GM04504 (cell line): Measurements from ENCODE around the gene NUBP2.

Experiments used
- DNase-seq: peaks from one replicate; pipeline ENCODE4 v3.0.0-alpha.2; 2012; ENCODE audit warnings: low read depth

Gene NUBP2

DNA sequence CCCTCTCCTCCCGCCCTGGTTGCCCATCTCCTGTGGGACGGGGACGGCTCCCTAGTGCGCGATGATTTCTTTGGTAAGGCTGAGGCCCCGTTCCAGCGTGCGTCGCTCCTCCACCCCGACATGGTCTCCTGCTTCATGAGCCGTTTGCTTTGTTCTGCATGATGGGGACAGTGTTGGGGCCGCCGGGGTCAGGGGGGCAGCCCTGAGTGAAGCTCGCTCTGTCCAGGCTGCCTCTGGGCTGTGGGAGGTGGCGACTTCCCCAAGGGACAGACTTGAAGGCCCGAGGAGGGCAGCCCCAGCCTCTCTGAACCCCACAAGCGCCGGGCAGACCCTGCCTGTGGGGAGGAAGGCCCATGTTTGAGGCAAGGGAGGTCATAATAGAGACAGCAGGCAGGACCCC lies 23.8 kb upstream of the NUBP2 start:
- DNase-seq: no peak

DNA sequence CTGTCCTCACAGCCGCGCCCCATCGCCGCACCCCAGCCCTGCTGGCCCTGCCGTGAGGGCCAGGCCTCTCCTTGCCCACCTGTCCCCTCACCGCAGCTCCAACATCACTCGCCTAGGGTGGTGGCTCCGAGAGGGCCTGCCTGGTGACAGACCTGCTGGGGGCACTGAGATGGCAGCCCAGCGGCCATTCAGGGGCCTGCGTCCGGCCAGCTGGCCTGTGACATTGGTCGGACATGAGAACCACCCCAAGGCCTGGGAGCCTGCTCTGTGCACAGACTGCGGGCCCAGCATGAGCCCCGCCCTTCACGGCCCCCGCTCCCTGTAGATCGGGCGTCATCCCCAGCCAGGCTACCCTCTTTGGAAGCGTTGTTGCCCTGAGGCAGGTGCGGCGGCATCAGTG lies 23.2 kb upstream of the NUBP2 start:
- no peak for DNase-seq

DNA sequence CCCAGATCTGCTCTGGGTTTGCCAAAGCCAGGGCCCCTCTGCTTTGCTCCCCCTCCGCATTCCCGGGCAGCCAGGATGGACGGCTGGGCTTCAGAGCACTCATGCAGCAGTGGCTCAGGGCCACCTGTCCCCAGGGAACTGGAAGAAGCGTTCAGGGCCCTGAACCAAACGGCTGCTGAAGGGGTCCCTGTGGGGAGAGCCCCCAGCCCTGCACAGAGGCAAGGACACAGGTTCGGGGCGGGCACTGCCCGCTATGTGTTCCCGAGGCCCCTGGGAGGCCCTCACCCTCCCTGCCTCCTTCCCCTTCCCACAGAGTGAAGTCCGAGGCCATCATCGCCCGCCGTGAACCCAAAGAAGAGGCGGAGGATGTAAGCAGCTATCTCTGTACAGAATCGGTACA lies 21.8 kb upstream of the NUBP2 start:
- DNase-seq: no peak

DNA sequence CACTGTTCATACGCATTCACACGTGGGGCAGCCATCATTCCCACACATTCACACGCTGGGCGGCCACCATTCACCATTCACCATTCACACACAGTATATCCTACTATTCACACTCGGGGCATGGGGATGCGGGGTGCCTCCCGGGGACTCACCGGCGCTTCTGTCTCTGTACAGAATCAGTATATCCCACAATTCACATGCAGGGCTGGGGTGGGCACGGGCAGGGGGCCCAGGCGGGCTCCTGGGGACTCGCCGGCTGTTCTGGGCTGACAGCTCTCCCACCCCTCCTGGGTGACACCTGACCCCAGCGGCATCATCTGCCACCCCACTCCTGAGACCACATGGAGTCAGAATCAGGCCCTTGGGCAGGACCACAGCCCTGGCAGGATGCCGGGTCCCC lies 21.0 kb upstream of the NUBP2 start:
- no peak for DNase-seq

DNA sequence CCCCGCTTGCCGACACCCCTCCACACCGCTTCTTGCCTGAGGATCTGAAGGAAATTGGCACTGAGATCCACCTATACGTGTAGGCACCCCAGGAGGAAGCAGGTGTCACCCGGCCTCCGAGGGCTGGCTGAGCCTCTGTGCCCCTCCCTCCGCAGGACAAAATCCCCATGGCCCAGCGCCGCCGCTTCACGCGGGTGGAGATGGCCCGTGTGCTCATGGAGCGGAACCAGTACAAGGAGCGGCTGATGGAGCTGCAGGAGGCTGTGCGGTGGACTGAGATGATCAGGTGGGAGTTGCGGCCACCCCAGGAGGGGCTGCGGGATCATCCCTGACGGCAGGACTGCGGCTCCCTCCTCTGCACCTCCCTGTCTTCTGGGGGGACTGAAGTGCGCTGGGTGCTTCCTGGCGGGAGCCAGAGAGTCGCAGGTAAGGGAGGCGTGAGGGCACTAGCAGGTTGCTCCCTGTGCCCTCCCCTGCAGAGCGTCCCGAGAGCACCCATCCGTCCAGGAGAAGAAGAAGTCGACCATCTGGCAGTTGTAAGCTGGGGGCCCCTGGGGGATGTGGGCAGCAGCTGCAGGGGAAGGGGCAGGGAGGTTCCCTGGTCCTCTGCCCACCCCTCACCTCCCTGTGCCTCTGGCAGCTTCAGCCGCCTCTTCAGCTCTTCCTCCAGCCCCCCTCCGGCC lies 20.4 kb upstream of the NUBP2 start:
- DNase-seq: no peak

DNA sequence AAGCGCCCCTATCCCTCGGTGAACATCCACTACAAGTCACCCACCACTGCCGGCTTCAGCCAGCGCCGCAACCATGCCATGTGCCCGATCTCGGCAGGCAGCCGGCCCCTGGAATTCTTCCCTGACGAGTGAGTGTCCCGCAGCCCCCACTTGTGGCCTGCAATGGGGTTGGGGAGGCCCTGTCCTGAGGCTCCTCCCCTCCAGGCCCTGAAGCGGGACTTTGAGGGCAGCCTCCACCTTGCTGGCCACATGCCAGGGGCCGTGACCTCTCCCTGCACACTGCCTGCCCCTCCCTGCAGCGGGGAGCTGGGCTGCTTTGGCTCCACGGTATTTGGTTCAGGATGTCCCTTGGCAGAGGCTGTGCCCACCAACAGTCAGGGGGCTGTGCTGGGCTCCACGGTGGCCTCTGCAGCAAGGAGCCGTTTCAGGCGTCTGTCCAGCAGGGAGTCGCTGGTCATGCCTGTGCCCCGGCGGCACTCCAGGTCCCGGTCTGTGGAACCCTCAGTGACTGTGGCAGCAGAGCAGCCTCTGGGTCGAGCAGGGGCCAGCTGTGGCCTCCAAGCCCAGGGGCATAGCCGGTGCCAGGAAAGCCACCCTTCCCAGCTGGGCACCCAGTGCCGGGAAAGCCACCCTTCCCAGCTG lies 19.8 kb upstream of the NUBP2 start:
- DNase-seq: no peak

DNA sequence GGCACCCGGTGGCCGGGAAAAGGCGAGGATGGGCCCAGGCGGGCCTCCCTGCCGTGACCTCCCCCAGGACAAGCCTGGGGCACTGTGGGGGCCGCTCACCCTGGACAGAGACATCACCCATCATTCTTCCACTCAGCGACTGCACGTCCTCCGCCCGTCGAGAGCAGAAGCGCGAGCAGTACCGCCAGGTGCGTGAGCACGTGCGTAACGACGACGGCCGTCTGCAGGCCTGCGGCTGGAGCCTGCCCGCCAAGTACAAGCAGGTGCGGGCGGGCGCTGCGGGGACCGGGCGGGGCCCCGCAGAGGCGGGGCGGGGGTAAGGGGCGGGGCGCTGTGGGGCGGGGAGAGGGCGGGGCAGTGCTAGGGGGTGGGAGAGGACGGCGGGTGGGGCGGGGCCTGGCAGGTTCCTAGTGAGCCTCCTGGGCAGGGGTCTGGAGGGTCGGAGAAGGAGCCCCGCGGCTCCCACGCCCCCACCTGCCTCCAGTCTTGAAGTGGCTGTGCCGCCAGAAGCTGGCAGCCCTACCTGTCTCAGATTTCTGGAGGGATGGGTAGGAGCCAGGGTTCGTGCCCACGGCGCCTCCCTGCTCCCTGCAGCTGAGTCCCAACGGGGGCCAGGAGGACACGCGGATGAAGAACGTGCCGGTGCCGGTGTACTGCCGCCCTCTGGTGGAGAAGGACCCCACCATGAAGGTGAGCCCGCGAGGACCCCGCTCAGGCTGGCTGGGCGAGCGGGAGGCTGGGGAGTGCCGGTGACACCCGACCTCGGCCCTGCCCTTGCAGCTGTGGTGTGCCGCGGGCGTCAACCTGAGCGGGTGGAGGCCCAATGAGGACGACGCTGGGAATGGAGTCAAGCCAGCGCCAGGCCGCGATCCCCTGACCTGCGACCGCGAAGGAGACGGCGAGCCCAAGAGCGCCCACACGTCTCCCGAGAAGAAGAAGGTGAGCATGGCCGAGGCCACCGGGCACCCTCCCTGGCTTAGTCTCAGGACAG lies 18.9 kb upstream of the NUBP2 start:
- DNase-seq: no peak

DNA sequence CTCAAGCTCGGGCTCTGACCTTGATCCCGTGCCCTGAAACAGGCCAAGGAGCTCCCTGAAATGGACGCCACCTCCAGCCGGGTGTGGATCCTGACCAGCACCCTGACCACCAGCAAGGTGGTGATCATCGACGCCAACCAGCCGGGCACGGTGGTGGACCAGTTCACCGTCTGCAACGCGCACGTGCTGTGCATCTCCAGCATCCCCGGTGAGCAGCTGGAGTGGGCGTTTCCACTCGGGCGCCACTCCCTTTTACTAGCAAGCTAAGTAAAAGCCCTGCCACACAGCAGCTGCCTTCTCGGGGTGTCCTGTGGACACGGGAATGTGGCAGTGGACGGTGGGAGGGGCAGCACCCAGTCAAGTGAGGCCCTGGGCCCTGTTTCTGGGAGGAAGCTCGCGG lies 17.8 kb upstream of the NUBP2 start:
- DNase-seq: no peak

DNA sequence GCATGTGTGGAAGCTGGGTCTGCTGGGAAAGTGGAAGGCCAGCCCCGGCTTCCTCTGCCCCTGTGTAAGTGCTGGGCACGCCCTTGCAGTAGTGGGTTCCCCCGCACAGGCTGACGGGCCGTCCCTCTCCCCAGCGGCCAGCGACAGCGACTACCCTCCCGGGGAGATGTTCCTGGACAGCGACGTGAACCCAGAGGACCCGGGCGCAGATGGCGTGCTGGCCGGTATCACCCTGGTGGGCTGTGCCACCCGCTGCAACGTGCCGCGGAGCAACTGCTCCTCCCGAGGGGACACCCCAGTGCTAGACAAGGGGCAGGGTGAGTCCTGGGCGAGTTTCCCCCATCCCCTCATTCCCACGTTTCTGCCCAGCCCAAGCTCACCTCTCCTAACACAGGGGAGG lies 16.9 kb upstream of the NUBP2 start:
- DNase-seq: no peak

DNA sequence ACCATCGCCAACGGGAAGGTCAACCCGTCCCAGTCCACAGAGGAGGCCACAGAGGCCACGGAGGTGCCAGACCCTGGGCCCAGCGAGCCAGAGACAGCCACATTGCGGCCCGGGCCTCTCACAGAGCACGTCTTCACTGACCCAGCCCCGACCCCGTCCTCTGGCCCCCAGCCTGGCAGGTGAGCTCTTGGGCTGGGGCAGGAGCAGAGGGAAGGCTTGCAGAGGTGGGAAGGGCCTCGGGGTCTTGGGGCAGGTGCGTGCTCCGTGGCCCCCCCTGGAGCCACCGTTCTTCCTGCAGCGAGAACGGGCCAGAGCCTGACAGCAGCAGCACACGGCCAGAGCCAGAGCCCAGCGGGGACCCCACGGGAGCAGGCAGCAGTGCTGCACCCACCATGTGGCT lies 16.5 kb upstream of the NUBP2 start:
- no peak for DNase-seq

DNA sequence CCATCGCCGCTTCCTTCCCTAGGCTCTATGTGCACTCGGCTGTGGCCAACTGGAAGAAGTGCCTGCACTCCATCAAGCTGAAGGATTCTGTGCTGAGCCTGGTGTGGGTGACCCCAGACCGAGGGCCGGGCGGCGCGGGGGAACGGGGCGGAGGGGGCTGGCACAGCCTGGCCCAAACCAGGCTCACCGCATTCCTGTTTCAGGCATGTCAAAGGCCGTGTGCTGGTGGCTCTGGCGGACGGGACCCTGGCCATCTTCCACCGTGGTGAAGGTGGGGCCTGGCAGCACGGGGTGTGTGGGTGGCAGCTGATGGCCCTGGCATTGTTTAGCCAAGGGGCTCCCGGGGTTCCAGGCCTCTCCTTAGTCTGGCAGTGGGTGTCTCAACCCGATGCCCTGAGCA lies 16.1 kb upstream of the NUBP2 start:
- no peak for DNase-seq

DNA sequence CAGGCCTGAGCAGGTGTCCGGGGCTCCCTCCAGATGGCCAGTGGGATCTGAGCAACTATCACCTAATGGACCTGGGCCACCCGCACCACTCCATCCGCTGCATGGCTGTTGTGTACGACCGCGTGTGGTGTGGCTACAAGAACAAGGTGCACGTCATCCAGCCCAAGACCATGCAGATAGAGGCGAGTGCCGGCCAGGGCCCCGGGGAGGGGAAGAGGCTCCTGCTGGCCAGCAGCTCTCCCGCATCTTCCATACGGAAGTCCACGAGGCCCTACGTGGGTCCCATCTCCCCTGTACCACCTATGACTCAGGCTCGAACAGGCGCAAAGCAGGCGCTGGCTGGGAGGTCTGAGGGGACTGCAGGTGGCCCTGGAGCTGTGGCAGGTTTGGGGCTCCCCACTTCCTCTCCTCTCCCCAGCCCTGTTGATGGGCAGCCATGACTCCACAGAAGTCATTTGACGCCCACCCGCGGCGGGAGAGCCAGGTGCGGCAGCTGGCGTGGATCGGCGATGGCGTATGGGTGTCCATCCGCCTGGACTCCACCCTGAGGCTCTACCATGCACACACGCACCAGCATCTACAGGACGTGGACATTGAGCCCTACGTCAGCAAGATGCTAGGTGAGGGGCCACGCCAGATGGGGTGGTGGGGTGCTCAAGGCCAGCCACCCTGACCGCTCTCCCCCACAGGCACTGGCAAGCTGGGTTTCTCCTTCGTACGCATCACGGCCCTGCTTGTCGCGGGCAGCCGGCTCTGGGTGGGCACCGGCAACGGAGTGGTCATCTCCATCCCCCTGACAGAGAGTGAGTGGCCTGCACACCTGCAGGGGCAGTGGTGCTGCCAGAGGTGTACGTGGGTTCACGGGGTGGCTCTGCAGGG lies 15.4 kb upstream of the NUBP2 start:
- DNase-seq: no peak

DNA sequence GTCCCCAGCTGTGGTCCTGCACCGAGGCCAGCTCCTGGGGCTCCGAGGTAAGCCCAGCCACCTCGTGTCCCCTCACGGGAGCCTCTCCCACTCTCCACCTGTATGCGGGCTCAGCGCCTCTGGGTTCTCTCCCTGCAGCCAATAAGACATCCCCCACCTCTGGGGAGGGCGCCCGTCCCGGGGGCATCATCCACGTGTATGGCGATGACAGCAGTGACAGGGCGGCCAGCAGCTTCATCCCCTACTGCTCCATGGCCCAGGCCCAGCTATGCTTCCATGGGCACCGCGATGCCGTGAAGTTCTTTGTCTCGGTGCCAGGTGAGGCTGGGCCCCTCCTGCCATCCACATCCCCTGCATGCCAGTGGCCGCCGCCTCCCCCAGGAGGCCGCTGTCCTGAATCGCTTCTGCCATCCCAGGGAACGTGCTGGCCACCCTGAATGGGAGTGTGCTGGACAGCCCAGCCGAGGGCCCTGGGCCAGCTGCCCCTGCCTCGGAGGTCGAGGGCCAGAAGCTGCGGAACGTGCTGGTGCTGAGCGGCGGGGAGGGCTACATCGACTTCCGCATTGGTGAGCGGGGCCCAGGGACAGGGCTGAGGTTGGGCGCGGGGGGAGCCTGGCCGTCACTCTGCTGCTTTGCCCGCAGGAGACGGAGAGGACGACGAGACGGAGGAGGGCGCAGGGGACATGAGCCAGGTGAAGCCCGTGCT lies 14.5 kb upstream of the NUBP2 start:
- no peak for DNase-seq

DNA sequence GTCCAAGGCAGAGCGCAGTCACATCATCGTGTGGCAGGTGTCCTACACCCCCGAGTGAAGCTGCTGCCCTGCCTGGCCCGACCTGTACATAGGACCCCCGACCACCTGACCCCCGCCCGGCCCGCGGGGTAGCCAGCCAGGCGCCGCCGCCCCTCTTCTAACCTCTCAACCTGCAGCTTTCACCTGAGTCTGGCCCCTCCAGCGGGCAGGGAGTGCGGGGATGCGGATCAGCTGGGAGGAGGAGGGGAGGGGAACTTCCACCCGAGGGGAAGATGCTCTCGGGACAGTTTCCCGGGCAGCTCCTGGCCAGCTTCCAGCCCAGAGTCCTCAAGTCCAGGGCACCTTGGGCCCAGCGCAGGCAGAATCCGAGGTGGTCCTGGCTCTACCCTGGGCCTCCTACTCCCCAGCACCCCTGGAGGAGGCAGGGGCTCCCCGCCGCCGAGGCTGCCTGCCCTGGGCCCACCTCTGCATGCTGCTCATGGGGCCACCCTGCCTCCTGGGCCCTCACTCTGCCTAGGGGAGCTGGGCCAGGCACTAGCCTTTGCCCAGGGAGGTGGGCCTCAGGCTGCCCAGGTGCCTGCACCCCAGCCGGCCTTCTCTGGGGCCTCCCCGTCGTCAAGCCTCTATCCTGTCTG lies 13.9 kb upstream of the NUBP2 start:
- DNase-seq: no peak

DNA sequence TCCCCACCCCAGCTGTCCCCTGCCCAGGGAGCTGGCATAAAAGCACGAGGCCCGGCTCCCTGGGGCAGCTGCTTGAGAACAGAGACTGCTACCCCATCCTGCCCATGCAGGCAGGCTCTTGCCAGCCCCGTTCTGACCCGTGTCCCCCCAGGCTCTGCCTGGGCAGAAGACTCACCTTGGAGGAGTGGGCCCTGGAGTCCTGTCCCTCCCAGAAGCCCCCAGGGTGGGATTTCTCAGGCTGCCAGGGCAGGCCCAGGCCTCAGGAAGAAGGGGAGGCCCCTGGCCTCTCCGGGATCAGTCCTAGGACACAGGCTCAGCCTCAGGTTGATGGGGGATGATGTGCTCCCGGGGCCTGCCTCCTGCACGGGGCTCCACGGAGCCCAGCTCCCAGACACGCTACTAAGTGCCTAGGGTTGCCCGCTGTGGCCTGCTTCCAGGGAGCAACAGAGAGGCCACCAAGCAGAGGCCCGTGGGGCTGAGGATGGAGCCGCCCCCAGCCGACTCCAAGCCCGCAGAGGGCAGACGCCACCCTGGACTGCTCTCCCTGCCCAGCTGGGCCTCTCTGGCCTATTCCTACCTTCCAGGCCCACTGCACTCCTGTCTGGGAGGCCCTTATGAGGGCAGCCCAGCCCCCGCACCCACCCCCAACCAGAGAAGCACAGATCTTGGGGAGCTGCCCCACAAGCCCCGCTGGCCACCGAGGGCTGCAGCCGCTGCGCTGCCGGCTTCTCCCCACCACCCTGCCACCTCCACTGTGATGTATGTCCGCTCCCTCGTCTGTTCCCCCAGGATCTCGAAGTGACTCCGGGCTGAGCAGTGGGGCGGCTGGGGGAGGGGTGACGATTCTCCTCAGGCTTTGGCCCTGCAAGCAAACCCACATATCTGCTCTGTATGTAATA lies 13.1 kb upstream of the NUBP2 start:
- no peak for DNase-seq

DNA sequence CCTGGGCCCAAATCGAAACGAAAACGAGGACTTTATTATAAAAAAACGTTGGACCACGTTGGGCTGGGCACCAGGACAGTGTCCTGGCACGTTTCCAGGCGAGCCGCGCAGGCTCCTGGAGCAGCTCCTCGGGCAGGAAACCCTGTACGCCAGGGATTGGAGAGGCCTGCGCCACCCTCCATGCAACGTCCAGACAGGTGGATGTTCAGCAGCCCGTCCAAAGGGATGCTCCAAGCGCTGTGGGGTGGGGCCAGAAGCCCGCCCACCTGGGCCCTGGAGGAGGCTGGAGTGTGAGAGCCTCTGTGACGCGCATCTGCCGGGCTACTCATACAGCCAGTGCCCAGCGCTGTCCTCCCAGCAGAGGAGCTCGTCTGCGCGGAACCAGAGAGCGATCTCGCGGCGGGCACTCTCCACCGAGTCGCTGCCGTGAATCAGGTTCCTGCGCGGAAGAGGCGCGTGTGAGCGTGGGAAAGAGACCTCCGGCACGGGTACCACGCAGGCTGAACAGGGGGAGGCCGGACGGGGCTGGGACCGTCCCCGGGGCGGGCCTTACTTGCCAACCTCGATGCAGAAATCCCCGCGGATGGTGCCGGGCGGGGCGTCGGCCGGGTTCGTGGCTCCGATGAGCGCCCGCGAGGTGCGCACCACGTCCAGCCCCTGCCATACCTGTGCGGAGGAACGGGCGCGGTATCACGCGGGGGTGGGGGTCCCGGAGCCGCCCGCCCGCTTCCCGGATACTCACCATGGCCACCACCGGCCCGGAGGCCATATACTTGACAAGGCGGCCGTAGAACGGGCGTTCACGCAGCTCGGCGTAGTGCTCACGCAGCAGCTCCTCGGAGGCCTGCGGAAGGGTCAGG lies 12.2 kb upstream of the NUBP2 start:
- DNase-seq: no peak

DNA sequence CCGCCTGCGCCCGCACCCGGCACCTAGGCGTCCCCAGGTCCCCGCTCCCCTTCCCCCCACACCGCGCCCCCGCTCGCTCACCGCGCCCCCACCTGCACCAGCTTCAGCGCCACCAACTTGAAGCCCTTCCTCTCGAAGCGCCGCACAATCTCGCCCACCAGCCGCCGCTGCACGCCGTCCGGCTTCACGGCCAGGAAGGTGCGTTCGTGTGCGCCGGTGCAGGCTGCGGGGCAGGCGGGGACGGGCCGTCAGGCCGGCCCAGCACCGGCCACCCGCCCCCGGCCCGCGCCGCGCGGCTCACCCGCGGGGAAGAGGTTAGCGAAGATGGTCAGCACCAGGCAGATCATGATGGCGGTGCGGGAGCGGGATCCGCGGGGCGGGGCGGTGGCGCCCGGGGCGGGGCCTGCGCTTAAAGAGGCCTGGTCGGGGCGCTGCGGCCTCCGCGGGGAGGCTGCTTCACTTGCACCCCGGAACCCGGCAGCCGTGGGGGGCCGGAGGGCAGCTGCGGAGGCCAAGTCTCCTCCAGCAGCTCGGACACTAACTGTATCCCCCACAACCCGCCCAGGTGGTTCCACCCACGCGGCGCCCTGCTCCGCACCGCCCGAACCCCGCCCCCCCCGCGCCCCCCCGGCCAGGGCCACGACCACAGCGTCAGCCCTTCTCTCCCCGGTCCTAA lies 11.4 kb upstream of the NUBP2 start, which contains the start of gene NME3:
TSS of gene NME3 (minus strand) at position 356 of the 676 bp plus-strand sequence. CDS start at position 347, 9 bp downstream.
- DNase-seq: no peak

DNA sequence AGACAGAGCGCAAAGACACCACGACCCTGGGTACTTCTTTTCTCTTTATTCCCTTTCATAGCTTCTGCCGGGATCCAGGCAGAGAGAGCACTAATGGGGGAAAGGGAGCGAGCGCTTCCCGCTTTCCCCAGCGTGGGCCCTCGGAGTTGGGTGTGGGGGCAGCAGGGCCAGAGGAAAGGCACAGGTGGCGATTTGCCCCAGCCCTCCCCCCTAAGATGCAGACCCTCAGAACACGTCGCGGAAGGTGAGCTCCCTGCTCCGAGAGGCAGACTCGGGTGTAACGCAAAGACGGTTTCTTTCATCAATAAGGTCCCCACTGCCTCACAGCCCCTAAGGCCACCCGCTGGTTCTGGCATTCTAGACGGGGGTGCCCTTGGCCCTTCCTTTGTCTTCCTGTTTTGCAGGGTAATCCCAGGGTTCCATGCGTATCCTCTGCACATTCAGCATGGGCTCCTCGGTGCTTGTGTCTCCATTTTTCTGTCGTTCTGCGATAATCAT lies 10.8 kb upstream of the NUBP2 start:
- DNase-seq: no peak
